SU-DHL-6 (cell line): Measurements from ENCODE around the gene CTNNB1.

Experiments
- CTCF ChIP-seq: fragments of 200-600 bp; sonication (generic); IDR thresholded peaks from one replicate; pipeline ENCODE4 v1.5.1; 2017; ENCODE audit warnings: antibody characterized with exemption, mild to moderate bottlenecking, low read length, moderate library complexity; ENCODE audit not compliant: insufficient read depth, poor library complexity, severe bottlenecking
- EZH2phosphoT487 ChIP-seq: fragments of 200-600 bp; sonication (generic), shearing (Covaris generic); conservative IDR thresholded peaks from 2 replicates; pipeline ENCODE4 v1.6.1; 2018; ENCODE audit warnings: mild to moderate bottlenecking, antibody characterized with exemption, low read length, moderate library complexity, mixed read lengths

- no peak for TF ChIP-seq CTCF
- TF ChIP-seq EZH2phosphoT487, result no peak
These were observed 60.8 kb downstream of the CTNNB1 start for GRCh38 chr3:41260063-41260450.
